NCI-H82 (cell line): ENCODE data around the gene BPI.
A peak's percentile ranks its signal among the peaks of the same experiment; 100 is the strongest.
"Not testable (repeated sequence)": the region's sequence is repeated elsewhere in the genome, so short reads cannot be mapped to it uniquely, and the experiment has no call there.

Experiments used
- DNase-seq: peaks from one replicate; lab custom pipeline; 2025; lab: John Stamatoyannopoulos, UW

Gene BPI

GRCh38 chr20:38363004-38363747 is 59.2 kb downstream of the BPI start:
- no peak for DNase-seq

GRCh38 chr20:38369389-38369788 is 65.4 kb downstream of the BPI start:
- DNase-seq: peak; percentile 59

- no peak for DNase-seq
Observed at GRCh38 chr20:38372806-38373205, 68.8 kb downstream of the BPI start.

- no peak for DNase-seq
Observed at GRCh38 chr20:38373231-38373867, 69.4 kb downstream of the BPI start.

- no peak for DNase-seq
Observed at GRCh38 chr20:38373898-38374297, 69.9 kb downstream of the BPI start.

GRCh38 chr20:38377039-38377685 is 73.2 kb downstream of the BPI start:
- DNase-seq: peak; percentile 96

GRCh38 chr20:38377838-38378237 is 73.9 kb downstream of the BPI start:
- DNase-seq: not testable (repeated sequence)

GRCh38 chr20:38383147-38383546 is 79.2 kb downstream of the BPI start:
- no peak for DNase-seq

GRCh38 chr20:38386004-38386403 is 82.0 kb downstream of the BPI start:
- no peak for DNase-seq

- no peak for DNase-seq
Observed at GRCh38 chr20:38386851-38387250, 82.9 kb downstream of the BPI start.
